Cardiac septum (tissue), 1 donor: Measurements from ENCODE around the gene SRSF6. TPM values are rescaled to one million over a fixed set of nuclear protein-coding genes. Genes with fewer than 3 reads are reported as not detected.

Experiments
- total RNA-seq: library from RNA; stranded (reverse); fragmentation: NEBNext Ultra II Directional; extraction: Animal tissue kit (Norgen Biotek cat#: 25700); gene quantifications from one replicate; pipeline ENCODE4 v1.2.1, GENCODE V29; 2021
- donor health status: DM: no; HTN: no; CAD: no.

SRSF6 gene
- total RNA-seq, 1 donor from 2014 or later, result 57.4 TPM

Other genes starting within 250 kb of the SRSF6 start
- 7.9 TPM for gene L3MBTL1, start 49.8 kb downstream of the SRSF6 start, total RNA-seq
- 0.70 TPM for gene SGK2, start 101.1 kb downstream of the SRSF6 start, total RNA-seq
- 10.2 TPM for gene IFT52, start 133.0 kb downstream of the SRSF6 start, total RNA-seq
- 0.13 TPM for gene MYBL2, start 209.2 kb downstream of the SRSF6 start, total RNA-seq